Limb (tissue), 2 donors: ENCODE data around the gene FAM89B.
A peak's percentile ranks its signal among the peaks of the same experiment; 100 is the strongest.

Source experiments
- DNase-seq, 2 donors: peaks; one replicate each; pipeline ENCODE4 v3.0.0-alpha.2; 2016; ENCODE audit errors: extremely low spot score in 2 of 2

The FAM89B gene

DNA sequence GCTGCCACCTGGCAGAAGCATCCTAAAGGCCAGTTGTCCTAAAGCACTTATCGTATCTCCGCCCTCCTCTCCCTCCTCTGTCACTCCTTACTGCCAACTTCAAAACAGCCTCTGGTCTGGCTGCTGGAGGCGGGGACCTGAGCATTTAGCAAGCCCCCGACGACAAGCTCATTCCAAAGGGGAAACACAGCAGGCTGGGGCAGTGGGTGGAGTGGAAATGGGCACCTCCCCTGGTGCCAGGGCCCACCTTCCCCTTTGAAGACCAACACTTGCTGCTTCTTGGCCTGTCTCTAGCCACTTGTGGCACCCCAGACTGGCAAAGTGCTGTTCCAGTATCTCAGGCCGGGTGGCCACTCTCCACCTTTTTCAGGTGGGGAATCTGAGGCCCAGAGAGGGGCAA, 38.1 kb downstream of the FAM89B start:
- no peak for DNase-seq

DNA sequence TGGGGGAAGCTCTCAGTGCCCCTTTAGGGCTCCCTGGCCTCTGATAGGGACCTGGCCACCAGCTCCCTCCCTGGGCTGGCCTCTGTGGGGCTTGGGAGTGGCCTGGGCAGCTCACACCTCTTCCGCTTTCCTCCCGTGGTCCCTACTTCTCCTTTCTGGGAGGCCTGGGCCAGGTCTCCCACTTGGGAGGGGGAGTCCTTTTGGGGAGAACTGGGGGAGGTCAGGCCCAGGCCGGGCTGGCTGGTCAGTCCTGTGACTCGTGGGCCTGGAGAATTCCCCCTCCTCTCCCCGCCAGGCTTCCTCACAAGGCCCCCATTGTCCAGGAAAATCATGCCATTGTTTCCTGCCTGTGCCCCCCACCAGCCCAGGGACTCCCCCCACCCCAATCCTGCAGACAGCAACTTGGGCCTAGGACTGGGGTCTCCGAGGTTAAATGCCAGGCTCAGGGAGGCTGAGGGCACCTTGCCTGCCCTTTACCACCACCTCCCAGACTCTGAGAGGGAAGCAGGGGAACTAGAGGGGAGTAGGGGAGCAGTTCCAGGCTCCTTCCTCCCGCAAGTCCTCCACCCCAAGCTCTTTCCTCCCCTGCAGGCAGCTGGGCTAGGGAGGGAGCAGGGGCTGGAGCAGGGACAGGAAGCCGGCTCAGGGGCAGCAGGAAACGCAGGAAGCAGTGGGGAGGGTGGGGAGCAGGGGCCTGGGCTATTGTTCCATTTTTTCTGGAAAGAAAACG, 38.9 kb downstream of the FAM89B start:
- no peak for DNase-seq

- DNase-seq, result no peak
Observed at GRCh38 chr11:65611758-65612603, 39.6 kb downstream of the FAM89B start.

DNA sequence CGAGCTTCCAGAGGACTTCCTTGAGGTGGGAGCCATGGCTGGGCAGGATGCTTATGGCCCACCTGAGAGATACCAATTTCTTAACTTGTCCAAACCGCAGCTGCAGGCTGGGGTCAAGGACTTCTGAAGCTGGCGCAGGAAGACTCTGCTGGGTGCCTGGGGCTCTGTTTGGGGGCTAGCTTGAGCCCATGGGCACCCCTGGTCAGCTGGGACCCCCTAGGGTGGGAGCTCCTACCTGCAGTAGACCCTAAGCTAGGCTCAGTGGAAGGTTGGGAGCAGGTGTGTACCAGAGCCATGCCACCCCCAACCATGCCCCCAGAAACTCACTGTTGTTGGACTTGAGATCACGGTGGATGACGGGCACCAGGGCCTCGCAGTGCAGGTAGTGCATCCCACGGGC, 40.4 kb downstream of the FAM89B start:
- no peak for DNase-seq

GRCh38 chr11:65613091-65613928, 41.0 kb downstream of the FAM89B start:
- no peak for DNase-seq

DNA sequence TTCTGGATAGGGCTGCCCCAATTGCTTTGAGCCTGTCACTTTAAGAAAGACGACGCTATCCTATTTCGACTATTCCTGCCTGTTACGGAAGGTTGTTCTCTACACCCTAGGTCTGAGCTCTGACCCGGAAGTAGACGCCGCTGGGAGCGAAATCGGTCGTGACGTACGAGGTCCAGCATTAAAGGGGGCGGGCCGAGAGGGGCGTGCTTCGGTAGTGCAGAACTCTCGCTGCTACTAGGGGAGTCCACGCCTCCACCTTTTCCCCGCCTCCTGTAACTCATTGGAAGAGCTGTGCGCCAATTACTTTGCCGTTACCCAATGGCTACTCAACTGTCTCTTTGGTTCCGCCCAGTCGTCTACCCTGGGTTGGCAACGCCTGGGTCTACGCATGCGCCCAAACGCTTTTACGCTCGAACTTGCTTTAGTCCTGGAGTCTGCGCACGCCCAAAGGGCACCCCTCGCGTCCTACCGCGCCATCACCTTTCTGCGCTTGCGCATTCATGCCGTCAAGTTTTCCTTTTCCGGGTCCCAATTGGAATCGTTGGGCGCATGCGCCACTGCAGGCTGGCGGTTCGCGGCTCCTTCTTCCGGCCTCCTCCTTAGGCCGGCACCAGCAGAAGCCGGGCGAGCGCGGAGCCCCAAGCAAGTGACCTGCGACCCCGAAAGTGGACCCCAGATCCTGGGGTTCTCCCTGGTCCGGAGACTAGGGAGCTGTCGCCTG, 43.1 kb downstream of the FAM89B start, which contains the start of gene PCNX3:
Gene PCNX3 (plus strand): TSS at position 548 of the 721 bp plus-strand sequence. CDS start 536 bp downstream, outside the sequence.
- DNase-seq, result peak; percentile 99 to 100

GRCh38 chr11:65615950-65616574, 43.7 kb downstream of the FAM89B start:
- DNase-seq, result no peak

DNA sequence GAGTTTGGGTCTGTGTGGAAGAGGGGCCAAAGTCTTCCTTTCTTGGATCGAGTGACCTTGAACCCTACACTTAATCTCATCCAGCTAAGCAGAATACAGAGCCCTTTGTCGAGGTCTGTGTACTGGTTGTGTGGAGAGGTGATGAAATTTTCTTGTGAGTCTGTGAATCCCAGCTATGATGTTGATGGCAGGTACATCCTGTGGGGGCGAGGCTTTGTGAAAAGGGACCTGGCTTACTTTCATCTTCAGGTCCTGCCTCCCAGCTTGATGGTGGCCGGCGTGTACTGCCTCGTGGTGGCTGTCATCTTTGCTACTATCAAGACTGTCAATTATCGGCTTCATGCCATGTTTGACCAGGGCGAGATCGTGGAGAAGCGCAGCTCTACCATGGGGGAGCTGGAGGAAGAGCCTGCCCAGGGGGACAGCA, 44.2 kb downstream of the FAM89B start:
- DNase-seq, result no peak

GRCh38 chr11:65617136-65617850, 45.0 kb downstream of the FAM89B start:
- no peak for DNase-seq

DNA sequence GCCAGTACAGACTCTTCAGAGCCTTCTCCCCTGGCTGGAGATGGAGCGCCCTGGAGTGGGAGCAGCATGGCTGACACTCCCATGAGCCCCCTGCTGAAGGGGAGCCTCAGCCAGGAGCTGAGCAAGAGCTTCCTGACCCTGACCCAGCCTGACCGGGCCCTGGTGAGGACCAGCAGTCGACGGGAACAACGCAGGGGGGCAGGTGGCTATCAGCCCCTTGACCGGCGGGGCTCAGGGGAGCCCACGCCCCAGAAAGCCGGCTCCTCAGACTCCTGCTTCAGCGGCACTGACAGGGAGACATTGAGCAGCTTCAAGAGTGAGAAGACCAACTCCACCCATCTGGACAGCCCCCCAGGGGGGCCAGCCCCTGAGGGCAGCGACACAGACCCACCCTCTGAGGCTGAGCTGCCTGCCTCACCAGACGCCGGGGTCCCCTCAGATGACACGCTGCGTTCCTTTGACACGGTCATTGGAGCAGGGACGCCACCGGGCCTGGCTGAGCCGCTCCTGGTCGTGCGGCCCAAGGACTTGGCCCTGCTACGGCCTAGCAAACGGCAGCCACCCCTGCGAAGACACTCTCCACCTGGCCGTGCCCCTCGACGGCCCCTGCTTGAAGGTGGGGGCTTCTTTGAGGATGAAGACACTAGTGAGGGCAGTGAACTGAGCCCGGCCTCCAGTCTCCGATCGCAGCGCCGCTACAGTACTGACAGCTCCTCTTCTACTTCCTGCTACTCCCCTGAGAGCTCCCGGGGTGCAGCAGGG, 45.8 kb downstream of the FAM89B start:
- DNase-seq, result no peak

DNA sequence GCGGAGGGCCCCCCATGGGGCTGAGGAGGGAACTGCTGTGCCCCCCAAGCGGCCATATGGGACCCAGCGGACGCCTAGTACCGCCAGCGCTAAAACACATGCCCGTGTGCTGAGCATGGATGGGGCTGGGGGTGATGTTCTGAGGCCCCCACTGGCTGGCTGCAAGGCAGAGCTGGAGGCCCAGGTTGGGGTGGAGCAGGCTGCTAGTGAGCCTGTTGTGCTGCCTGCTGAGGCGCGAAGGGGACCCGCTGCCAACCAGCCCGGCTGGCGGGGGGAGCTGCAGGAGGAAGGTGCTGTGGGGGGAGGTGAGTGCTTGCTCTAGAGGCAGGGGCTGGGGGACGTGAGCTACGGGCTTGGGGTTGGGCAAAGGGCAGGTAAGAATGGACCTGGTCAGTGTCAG, 46.4 kb downstream of the FAM89B start:
- DNase-seq, result no peak

DNA sequence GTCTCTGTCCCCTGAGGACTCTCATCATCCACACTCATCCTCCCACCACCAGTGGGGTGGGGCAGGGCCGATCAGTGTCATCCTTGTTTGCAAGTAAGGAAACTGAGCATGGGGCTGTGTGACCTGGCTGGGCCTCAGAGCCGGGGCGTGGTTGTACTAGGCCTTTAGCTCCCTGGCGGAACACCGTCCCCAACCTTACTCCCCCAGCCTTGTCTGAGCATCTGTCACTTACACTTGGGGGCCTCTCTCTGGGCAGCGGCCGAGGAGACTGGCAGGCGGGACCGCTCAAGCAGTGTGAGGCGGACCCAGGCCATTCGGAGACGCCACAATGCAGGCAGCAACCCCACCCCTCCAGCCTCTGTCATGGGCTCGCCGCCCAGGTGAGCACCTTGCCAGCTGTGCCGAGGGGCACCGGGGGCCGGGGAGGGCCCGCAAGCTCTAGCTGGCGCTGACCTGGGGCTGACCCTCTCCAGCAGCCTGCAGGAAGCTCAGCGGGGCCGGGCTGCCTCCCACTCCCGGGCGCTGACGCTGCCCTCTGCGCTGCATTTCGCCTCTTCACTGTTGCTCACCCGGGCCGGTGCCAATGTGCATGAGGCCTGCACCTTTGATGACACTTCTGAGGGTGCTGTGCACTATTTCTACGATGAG, 47.1 kb downstream of the FAM89B start:
- DNase-seq, result no peak

GRCh38 chr11:65620666-65621065, 48.3 kb downstream of the FAM89B start:
- no peak for DNase-seq

- DNase-seq, result no peak
Observed at GRCh38 chr11:65621460-65621859, 49.1 kb downstream of the FAM89B start.

GRCh38 chr11:65622011-65622410, 49.7 kb downstream of the FAM89B start:
- no peak for DNase-seq

DNA sequence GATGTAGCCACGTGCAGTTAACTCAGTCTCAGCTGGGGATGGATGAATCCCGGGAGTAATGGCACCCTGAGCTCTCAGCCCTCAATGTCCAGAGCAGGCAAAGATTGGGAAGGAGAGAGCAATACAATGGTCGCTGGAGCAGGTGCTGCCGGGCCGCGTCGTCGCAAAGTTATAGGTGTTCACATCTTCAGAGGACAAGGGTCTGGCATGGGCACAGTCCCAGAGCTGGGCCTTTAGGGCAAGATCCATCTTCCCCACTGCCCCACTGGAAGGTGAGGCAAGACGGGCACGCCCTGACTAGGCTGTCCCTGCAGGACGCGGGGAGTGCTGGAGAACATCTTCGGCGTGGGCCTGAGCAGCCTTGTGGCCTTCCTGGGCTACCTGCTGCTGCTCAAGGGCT, 50.8 kb downstream of the FAM89B start:
- no peak for DNase-seq
